Measurements from ENCODE around the gene GFOD2. TPM values are rescaled to one million over a fixed set of nuclear protein-coding genes. Genes with fewer than 3 reads are reported as not detected.

GFOD2 gene
- total RNA-seq, 1 donor from 2014 or later: 12.5 TPM

DNA sequence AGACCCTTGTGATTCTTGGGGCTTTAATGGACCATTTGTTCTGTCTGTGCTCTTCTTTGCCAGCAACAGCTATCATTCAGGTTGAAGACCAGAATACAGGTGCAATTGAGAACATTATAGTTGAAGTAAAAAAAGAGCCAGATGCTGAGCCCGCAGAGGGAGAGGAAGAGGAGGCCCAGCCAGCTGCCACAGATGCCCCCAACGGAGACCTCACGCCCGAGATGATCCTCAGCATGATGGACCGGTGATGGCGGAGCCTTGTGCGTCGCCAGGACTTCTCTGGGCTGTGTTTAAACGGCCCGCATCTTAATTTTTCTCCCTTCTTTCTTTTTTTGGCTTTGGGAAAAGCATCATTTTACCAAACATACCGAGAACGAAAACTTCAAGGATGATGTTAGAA, 81.5 kb downstream of the GFOD2 start:
- Histone ChIP-seq H3K4me1 (ENCODE audit: control insufficient read depth in 3 of 3, insufficient read depth in 3 of 3, low read length in 3 of 3) (peaks cover 16 to 18% (median 16%) of the 10 kb centered on the region in 3 donors), H3K9me3 (ENCODE audit: control insufficient read depth in 3 of 3, low read length in 3 of 3) (no peaks in the 10 kb centered on the region), H3K4me3 (ENCODE audit: low read length in 3 of 3) (no peak overlapping the region), H3K27ac (ENCODE audit: low read depth, low read length) (no peak overlapping the region), H3K27me3 (ENCODE audit: control insufficient read depth in 3 of 3, insufficient read depth in 3 of 3, low read length in 3 of 3) (no peaks in the 10 kb centered on the region), H3K36me3 (ENCODE audit: control insufficient read depth in 3 of 3, insufficient read depth in 3 of 3, low read length in 3 of 3) (peaks cover 13 to 35% (median 27%) of the 10 kb centered on the region in 3 donors), H3K9ac (ENCODE audit: low read depth in 1 of 3, low read length in 3 of 3) (no peak overlapping the region)

DNA sequence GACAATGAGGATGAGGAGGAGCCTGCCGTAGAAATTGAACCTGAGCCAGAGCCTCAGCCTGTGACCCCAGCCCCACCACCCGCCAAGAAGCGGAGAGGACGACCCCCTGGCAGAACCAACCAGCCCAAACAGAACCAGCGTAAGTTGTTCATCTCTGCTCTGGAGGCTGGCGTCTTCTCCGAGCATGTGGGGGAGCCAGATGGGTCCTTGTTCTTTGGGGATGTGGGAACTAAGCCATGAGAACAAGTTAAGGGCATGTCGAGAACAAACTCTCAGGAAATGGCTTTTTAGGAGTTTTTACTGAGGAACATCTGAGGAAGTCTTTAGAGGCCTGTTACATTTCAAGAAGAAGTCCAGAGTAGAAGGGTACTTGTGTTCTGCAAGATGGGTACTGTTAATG, 82.4 kb downstream of the GFOD2 start:
- H3K27me3 ChIP-seq (ENCODE audit: control insufficient read depth in 3 of 3, insufficient read depth in 3 of 3, low read length in 3 of 3): no peaks in the 10 kb centered on the region
- peaks cover 13 to 41% (median 35%) of the 10 kb centered on the region in 3 donors for H3K36me3 ChIP-seq (ENCODE audit: control insufficient read depth in 3 of 3, insufficient read depth in 3 of 3, low read length in 3 of 3)
- no peak overlapping the region for H3K9ac ChIP-seq (ENCODE audit: low read depth in 1 of 3, low read length in 3 of 3)
- no peak overlapping the region for H3K4me3 ChIP-seq (ENCODE audit: low read length in 3 of 3)
- H3K27ac ChIP-seq (ENCODE audit: low read depth, low read length): no peak overlapping the region
- peaks cover 6 to 8% (median 7%) of the 10 kb centered on the region in 3 donors for H3K4me1 ChIP-seq (ENCODE audit: control insufficient read depth in 3 of 3, insufficient read depth in 3 of 3, low read length in 3 of 3)
- H3K9me3 ChIP-seq (ENCODE audit: control insufficient read depth in 3 of 3, low read length in 3 of 3): no peaks in the 10 kb centered on the region

DNA sequence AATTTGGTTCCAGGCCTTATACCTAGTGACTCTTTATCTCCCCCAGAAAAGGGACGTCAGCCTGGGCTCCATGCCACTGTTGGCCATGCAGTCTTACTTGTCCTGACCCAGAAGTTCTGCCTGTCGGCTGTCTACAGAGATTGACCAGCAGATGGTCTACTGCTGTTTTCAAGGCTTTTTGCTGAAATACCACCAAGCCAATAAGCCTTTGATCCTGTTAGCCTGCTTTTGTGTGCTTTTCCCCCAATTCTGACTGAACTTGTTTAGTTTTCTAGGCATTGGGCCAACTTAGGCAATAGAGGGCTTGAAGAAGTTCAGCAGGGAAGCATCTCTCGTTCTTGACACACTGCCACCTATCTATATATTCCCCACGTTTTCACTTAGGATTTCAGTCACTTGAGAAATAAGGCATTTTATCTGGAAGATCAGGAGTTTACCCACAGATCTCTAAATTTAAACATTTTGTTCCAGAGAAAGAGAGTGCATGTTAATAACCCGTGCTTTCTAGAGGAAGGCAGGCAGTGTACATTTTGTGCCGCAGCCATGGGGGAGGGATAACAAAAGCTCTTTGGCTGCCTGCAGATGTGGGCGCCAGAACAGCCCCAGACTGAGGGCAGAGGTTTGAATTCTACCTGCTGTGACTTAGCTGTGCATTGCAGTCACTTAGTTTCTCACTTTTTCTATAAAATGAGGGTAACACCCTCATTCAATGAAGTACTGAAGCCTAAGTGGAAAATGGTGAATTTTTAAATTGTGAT, 86.5 kb downstream of the GFOD2 start:
- H3K27ac ChIP-seq (ENCODE audit: low read depth, low read length): no peak overlapping the region
- H3K4me3 ChIP-seq (ENCODE audit: low read length in 3 of 3): no peak overlapping the region
- H3K9ac ChIP-seq (ENCODE audit: low read depth in 1 of 3, low read length in 3 of 3): no peak overlapping the region
- no peaks in the 10 kb centered on the region for H3K27me3 ChIP-seq (ENCODE audit: control insufficient read depth in 3 of 3, insufficient read depth in 3 of 3, low read length in 3 of 3)
- no peaks in the 10 kb centered on the region for H3K9me3 ChIP-seq (ENCODE audit: control insufficient read depth in 3 of 3, low read length in 3 of 3)
- H3K36me3 ChIP-seq (ENCODE audit: control insufficient read depth in 3 of 3, insufficient read depth in 3 of 3, low read length in 3 of 3): peaks cover 20 to 50% (median 46%) of the 10 kb centered on the region in 3 donors
- H3K4me1 ChIP-seq (ENCODE audit: control insufficient read depth in 3 of 3, insufficient read depth in 3 of 3, low read length in 3 of 3): no peaks in the 10 kb centered on the region

DNA sequence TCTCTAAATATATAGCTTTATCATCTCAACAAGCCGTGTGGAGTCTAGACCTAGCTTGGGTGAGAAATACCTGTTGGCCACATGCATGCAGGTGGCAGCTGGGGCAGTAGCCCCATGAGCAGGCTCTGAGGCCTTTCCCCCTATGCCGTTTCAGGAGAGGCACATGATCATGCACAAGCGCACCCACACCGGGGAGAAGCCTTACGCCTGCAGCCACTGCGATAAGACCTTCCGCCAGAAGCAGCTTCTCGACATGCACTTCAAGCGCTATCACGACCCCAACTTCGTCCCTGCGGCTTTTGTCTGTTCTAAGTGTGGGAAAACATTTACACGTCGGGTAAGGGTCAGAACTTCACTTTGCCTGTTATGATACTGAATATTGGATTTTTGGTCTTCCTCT, 90.9 kb downstream of the GFOD2 start:
- H3K9ac ChIP-seq (ENCODE audit: low read depth in 1 of 3, low read length in 3 of 3): no peak overlapping the region
- H3K9me3 ChIP-seq (ENCODE audit: control insufficient read depth in 3 of 3, low read length in 3 of 3): no peaks in the 10 kb centered on the region
- no peaks in the 10 kb centered on the region for H3K4me1 ChIP-seq (ENCODE audit: control insufficient read depth in 3 of 3, insufficient read depth in 3 of 3, low read length in 3 of 3)
- H3K27me3 ChIP-seq (ENCODE audit: control insufficient read depth in 3 of 3, insufficient read depth in 3 of 3, low read length in 3 of 3): no peaks in the 10 kb centered on the region
- no peak overlapping the region for H3K27ac ChIP-seq (ENCODE audit: low read depth, low read length)
- H3K4me3 ChIP-seq (ENCODE audit: low read length in 3 of 3): no peak overlapping the region
- peaks cover 41 to 65% (median 62%) of the 10 kb centered on the region in 3 donors for H3K36me3 ChIP-seq (ENCODE audit: control insufficient read depth in 3 of 3, insufficient read depth in 3 of 3, low read length in 3 of 3)

Other genes starting within 250 kb of the GFOD2 start
- gene ATP6V0D1, start 238.2 kb downstream of the GFOD2 start, total RNA-seq: 46.4 TPM
- not detected for gene AGRP, start 235.8 kb downstream of the GFOD2 start, total RNA-seq
- 30.8 TPM for gene RIPOR1, start 190.5 kb downstream of the GFOD2 start, total RNA-seq
- gene CTCF, start 156.8 kb downstream of the GFOD2 start, total RNA-seq: 31.3 TPM
- gene CARMIL2, start 74.2 kb downstream of the GFOD2 start, total RNA-seq: not detected
- gene ACD, start 59.1 kb downstream of the GFOD2 start, total RNA-seq: 10.4 TPM
- 0.52 TPM for gene PARD6A, start 58.4 kb downstream of the GFOD2 start, total RNA-seq
- 5.2 TPM for gene ENKD1, start 52.6 kb downstream of the GFOD2 start, total RNA-seq
- 3.1 TPM for gene C16orf86, start 52.5 kb downstream of the GFOD2 start, total RNA-seq
- 4.7 TPM for gene RANBP10, start 87.2 kb upstream of the GFOD2 start, total RNA-seq
- 0.52 TPM for gene TSNAXIP1, start 87.6 kb upstream of the GFOD2 start, total RNA-seq
- gene THAP11, start 123.0 kb upstream of the GFOD2 start, total RNA-seq: 35.5 TPM
- gene NUTF2, start 127.6 kb upstream of the GFOD2 start, total RNA-seq: 94.5 TPM
- gene CENPT, start 128.4 kb upstream of the GFOD2 start, total RNA-seq: 14.6 TPM
- 66.3 TPM for gene EDC4, start 153.7 kb upstream of the GFOD2 start, total RNA-seq
- gene NRN1L, start 165.6 kb upstream of the GFOD2 start, total RNA-seq: 1.0 TPM
- gene PSKH1, start 173.9 kb upstream of the GFOD2 start, total RNA-seq: 9.9 TPM
- 1.0 TPM for gene CTRL, start 212.5 kb upstream of the GFOD2 start, total RNA-seq
- 28.7 TPM for gene PSMB10, start 217.5 kb upstream of the GFOD2 start, total RNA-seq
- gene LCAT, start 224.8 kb upstream of the GFOD2 start, total RNA-seq: 4.2 TPM
- 27.1 TPM for gene SLC12A4, start 249.3 kb upstream of the GFOD2 start, total RNA-seq